CD4-positive, alpha-beta T cell treated with Interleukin-15 for 1 hour (primary cell): ENCODE measurements around the gene HDAC4.

ENCODE experiments used
- DNase-seq: peaks from one replicate; pipeline ENCODE4 v3.0.0-alpha.2; 2020

The HDAC4 gene

GRCh38 chr2:239365782-239366435 lies 34.9 kb downstream of the HDAC4 start:
- DNase-seq, result no peak

- no peak for DNase-seq
These were observed 35.6 kb downstream of the HDAC4 start for GRCh38 chr2:239365071-239365781.

DNA sequence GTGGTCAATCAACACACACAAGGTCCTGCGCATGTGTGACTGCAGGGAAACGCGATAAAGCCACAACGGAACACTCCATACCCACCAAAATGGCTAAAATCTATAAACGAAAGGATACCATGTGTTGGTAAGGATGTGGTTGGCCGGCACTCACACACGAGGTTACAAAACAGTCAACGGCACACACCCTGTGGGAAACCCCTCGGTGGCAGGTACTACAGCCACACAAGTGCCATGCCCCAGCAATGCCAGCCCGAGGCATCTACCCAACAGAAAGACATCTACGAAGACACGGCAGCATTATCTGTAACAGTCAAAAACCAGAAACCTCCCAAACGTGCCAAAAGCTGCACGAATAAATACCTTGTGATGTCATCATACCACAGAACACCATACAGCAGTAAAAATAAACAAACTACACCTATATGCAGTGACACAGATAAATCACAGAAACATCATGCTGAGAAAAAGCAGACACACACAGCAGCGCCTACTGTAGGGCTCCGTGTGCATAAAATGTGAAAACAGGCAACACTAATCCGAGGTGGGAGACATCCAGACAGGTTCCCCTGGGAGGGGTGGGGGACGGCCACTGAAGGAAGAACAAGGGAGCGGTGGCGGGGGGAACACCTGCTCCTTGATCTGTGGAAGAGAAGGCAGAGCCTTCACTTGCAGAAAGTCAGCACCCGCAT lies 36.7 kb downstream of the HDAC4 start:
- peak; percentile 54 for DNase-seq

DNA sequence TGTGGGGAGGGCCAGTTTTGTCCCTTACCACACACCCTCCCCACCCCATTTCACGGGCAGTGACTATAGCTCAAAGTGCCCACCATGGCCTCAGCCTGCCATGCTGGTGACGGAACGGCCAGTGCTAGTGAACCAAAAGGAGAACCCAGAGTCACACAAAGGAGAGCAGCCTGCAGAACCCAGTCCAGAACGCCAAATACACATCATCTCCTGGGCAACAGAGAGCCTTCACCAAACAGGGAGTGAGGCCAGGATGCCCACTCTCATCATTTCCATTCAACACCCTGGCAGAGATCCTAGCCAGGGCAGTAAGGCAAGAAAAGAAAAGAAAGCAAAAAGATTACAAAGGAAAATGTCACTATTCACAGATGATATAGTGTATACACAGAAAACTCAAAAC lies 38.3 kb downstream of the HDAC4 start:
- DNase-seq, result no peak

DNA sequence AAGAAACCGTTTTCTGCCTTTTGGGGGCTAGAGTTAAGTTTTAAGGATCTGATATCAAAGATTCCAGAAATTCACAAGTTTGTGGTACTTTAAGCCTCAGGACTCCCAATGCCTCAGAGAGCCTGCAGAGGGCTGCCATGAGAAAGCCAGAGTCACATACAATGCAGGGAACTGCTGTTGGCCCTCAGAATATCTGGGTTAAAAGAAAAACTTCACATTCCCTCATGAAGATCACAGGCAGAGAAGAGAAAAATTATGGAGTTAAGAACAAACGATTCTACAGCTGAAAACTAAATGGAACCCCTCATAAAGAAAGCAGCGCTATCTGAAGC lies 39.5 kb downstream of the HDAC4 start:
- no peak for DNase-seq

GRCh38 chr2:239360421-239361310 lies 40.2 kb downstream of the HDAC4 start:
- no peak for DNase-seq

GRCh38 chr2:239360008-239360407 lies 40.8 kb downstream of the HDAC4 start:
- no peak for DNase-seq

GRCh38 chr2:239359196-239359912 lies 41.5 kb downstream of the HDAC4 start:
- no peak for DNase-seq

GRCh38 chr2:239358062-239358754 lies 42.6 kb downstream of the HDAC4 start:
- no peak for DNase-seq

DNA sequence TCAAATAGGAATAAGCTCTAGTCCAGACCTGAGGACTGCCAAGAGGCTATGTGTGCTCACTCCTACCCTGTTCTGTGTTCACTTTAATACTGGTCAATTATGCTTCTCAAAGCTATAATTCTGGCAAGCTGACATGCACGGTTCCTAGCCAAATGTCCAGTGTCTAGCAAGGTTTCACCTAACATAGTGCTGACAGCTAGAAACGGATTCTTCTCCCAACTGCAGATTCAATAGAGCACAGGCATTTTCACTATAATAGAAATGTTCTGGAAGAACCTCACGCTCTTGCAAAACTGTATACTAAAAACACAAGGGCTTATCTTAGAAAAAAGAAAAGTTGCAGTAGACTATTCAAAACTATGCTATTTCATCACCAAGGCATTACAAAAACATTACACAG lies 45.1 kb downstream of the HDAC4 start:
- DNase-seq, result no peak

- DNase-seq, result no peak
These were observed 45.7 kb downstream of the HDAC4 start for GRCh38 chr2:239355139-239355538.

DNA sequence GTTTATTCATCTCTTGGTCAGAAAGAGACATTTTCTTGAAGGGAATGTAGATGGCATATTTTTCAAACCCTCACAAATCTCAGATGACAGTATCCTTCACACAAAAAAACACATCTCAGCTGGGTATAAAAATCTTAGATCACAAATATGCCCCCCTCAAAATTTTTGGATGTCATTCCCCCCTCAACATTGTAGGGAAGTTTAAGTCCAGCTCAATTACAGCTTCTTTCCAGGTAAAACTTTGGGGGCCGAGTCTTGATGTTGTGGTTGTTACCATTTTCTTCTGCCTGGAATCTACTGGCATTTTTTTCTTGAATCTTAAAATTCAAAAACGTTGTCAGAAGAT lies 46.1 kb downstream of the HDAC4 start:
- DNase-seq, result no peak

DNA sequence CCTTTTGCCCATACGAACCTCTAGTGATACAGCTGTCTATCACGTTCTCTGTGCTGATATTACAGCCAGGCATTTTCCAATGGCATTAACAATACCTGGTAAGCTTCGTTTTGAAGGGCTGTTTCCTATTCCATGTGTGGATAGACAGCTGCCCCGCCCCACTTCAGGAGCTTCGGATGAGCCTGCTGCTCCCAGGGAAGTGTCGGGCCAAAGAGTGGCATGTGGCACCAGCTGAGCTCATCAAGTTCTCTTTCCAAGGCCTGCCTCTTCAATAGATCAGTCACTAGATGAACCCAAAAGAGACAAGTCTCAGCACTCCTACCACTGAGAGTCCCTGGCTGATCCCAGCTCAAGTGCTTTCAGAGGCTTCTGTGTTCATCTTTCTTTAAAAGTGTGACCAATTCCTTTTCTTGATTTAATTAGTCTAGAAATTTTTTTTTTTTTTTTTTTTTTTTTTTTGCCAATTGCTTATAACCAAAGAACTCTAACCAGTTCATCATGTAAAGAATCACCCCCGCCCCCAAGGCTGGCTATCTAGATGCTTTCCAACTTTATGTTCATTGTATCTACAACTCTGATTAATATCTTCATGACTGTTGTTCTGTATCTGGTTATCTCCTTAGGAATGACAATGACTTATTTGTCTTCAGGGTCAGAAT lies 46.6 kb downstream of the HDAC4 start:
- no peak for DNase-seq

- no peak for DNase-seq
These were observed 47.1 kb downstream of the HDAC4 start for GRCh38 chr2:239353692-239354091.

DNA sequence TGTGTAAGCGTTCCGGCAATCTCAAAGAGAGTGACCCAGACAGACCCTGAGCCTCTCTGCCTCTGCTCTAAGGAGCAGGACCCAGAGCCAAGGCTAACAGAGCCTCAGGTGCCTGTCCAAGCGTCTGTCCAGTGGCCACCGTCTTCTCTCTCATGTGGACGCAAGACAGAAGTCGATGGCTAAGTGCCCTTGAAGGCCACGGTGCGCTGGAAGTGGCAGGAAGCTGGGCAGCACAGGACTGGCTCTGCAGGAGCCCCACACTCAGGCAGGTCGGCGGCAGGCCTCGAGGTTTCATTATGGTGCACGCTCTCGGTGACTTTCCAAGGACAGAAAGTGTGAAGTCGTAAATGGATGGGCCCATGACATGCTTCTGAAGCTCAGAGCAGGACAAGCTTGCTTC lies 49.1 kb downstream of the HDAC4 start:
- no peak for DNase-seq

GRCh38 chr2:239349453-239350135 lies 51.2 kb downstream of the HDAC4 start:
- no peak for DNase-seq

GRCh38 chr2:239348563-239349452 lies 52.0 kb downstream of the HDAC4 start:
- DNase-seq, result no peak

DNA sequence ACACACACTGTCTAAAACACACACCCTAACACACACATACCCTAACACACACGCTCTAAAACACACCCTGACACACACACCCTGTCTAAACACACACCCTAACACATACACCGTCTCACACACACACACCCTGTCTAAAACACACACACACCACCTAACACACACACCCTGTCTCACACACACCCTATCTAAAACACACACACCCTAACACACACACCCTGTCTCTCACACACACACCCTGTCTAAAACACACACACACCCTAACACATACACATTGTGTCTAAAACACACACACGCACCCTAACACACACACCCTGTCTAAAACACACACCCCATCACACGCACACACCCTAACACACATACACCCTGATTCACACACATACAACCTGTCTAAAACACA lies 54.1 kb downstream of the HDAC4 start:
- DNase-seq, result no peak

DNA sequence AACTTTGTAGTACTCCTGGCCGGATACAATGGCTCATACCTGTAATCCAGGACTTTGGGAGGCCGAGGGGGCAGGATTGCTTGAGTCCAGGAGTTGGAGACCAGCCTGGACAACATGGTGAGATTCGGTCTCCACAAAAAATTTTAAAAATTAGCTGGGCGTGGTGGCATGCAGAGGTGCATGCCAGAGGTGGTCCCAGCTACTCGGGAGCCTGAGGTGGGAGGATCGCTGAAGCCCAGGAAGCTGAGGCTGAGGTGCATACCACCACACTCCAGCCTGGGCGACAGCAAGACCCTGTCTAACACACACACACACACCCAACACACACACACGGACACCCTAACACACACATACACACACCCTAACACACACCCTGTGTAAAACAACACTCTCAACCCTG lies 55.6 kb downstream of the HDAC4 start:
- DNase-seq, result no peak

- no peak for DNase-seq
These were observed 56.0 kb downstream of the HDAC4 start for GRCh38 chr2:239344857-239345216.
